Breast epithelium (tissue), 3 donors: ENCODE data around the gene PRSS23.

Experiments used
- POLR2A ChIP-seq: fragments of 450-650 bp; IDR thresholded peaks from one replicate; pipeline ENCODE4 v1.6.1; 2016; ENCODE audit warnings: antibody characterized with exemption, mild to moderate bottlenecking, moderate library complexity
- TF ChIP-seq, protein P1 (sequence below), 3 donors: fragments of 450-650 bp; IDR thresholded peaks; one replicate each; pipeline ENCODE4 v1.5.1; 2016 to 2017; ENCODE audit warnings: antibody characterized with exemption in 3 of 3, mild to moderate bottlenecking in 3 of 3, moderate library complexity in 3 of 3

GRCh38 chr11:86804951-86805350 is 4.6 kb downstream of the PRSS23 start:
- TF ChIP-seq, protein P1, sequence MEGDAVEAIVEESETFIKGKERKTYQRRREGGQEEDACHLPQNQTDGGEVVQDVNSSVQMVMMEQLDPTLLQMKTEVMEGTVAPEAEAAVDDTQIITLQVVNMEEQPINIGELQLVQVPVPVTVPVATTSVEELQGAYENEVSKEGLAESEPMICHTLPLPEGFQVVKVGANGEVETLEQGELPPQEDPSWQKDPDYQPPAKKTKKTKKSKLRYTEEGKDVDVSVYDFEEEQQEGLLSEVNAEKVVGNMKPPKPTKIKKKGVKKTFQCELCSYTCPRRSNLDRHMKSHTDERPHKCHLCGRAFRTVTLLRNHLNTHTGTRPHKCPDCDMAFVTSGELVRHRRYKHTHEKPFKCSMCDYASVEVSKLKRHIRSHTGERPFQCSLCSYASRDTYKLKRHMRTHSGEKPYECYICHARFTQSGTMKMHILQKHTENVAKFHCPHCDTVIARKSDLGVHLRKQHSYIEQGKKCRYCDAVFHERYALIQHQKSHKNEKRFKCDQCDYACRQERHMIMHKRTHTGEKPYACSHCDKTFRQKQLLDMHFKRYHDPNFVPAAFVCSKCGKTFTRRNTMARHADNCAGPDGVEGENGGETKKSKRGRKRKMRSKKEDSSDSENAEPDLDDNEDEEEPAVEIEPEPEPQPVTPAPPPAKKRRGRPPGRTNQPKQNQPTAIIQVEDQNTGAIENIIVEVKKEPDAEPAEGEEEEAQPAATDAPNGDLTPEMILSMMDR (IDR thresholded peaks at IDR 0.05) = no peak
- no peak for TF ChIP-seq POLR2A
